Left ventricle myocardium inferior (tissue), 1 donor: Measurements from ENCODE around the gene CUTC. TPM values are rescaled to one million over a fixed set of nuclear protein-coding genes. Genes with fewer than 3 reads are reported as not detected.

Experiments
- DNase-seq: peaks from one replicate; pipeline ENCODE4 v3.0.0-alpha.2; 2020
- H3K27ac ChIP-seq: fragments of 200-600 bp; replicated peaks from 2 replicates; pipeline ENCODE4 v1.8.0; 2021
- H3K27me3 ChIP-seq: fragments of 200-600 bp; 2 replicates; pipeline ENCODE4 v1.8.0; 2021; ENCODE audit warnings: low read depth
- H3K36me3 ChIP-seq: fragments of 200-600 bp; 2 replicates; pipeline ENCODE4 v1.8.0; 2021
- H3K4me1 ChIP-seq: fragments of 200-600 bp; 2 replicates; pipeline ENCODE4 v1.8.0; 2021
- H3K4me3 ChIP-seq: fragments of 200-600 bp; 2 replicates; pipeline ENCODE4 v1.8.0; 2021; ENCODE audit warnings: mild to moderate bottlenecking, moderate library complexity
- H3K9me3 ChIP-seq: fragments of 200-600 bp; replicated peaks from 2 replicates; pipeline ENCODE4 v1.8.0; 2021
- intact Hi-C: fragments of 100-400 bp; cut with micrococcal nuclease; formaldehyde crosslinking; loops from one replicate; pipeline ENCODE4 v1.11.0; 2022
- total RNA-seq: library from RNA; stranded (reverse); fragmentation: NEBNext Ultra II Directional; extraction: Animal tissue kit (Norgen Biotek cat#: 25700); gene quantifications from one replicate; pipeline ENCODE4 v1.2.1, GENCODE V29; 2021
- TF ChIP-seq, protein P1 (sequence below): fragments of 200-600 bp; IDR thresholded peaks from 2 replicates; pipeline ENCODE4 v1.8.0; 2021; ENCODE audit warnings: antibody characterized with exemption, mild to moderate bottlenecking, borderline replicate concordance
- donor health status: DM: no; HTN: yes; CAD: no; lungs with severe emphysema.

Gene CUTC
- total RNA-seq, 1 donor from 2014 or later = 41.0 TPM

- no peak for DNase-seq
- H3K36me3 ChIP-seq = no peaks in the 10 kb centered on the region
- TF ChIP-seq, protein P1, sequence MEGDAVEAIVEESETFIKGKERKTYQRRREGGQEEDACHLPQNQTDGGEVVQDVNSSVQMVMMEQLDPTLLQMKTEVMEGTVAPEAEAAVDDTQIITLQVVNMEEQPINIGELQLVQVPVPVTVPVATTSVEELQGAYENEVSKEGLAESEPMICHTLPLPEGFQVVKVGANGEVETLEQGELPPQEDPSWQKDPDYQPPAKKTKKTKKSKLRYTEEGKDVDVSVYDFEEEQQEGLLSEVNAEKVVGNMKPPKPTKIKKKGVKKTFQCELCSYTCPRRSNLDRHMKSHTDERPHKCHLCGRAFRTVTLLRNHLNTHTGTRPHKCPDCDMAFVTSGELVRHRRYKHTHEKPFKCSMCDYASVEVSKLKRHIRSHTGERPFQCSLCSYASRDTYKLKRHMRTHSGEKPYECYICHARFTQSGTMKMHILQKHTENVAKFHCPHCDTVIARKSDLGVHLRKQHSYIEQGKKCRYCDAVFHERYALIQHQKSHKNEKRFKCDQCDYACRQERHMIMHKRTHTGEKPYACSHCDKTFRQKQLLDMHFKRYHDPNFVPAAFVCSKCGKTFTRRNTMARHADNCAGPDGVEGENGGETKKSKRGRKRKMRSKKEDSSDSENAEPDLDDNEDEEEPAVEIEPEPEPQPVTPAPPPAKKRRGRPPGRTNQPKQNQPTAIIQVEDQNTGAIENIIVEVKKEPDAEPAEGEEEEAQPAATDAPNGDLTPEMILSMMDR = no peak
- H3K4me1 ChIP-seq = no peaks in the 10 kb centered on the region
- H3K27ac ChIP-seq = no peak overlapping the region
- no peaks in the 10 kb centered on the region for H3K9me3 ChIP-seq
- intact Hi-C loops = no loop called here
- no peak overlapping the region for H3K4me3 ChIP-seq
- H3K27me3 ChIP-seq = no peaks in the 10 kb centered on the region
Observed at GRCh38 chr10:99777918-99778714, 46.1 kb downstream of the CUTC start.

DNA sequence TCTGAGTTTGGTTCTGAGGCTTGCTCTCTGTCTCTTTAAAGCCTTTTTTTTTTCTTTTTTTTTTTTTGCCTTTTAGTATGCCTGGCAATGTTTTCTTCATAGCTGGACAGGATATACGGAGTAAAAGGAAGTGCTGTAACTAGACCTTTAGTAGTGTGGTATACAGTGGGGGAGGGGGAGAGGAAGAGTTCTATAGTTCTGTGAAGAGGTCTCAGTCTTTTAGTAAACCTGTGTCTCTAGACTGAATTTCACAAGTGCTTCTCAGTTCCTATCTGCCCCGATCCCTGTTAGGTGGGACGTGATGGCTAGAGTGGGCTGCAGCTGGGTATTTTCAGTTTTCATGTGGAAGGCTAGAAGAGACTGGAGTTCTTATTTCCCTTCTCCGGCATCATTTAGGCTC is 47.3 kb downstream of the CUTC start:
- TF ChIP-seq, protein P1 = no peak
- no peak for DNase-seq
- intact Hi-C loops = no loop called here
- Histone ChIP-seq H3K4me3 (no peak overlapping the region), H3K36me3 (no peaks in the 10 kb centered on the region), H3K27ac (no peak overlapping the region), H3K4me1 (no peaks in the 10 kb centered on the region), H3K27me3 (no peaks in the 10 kb centered on the region), H3K9me3 (no peaks in the 10 kb centered on the region)

DNA sequence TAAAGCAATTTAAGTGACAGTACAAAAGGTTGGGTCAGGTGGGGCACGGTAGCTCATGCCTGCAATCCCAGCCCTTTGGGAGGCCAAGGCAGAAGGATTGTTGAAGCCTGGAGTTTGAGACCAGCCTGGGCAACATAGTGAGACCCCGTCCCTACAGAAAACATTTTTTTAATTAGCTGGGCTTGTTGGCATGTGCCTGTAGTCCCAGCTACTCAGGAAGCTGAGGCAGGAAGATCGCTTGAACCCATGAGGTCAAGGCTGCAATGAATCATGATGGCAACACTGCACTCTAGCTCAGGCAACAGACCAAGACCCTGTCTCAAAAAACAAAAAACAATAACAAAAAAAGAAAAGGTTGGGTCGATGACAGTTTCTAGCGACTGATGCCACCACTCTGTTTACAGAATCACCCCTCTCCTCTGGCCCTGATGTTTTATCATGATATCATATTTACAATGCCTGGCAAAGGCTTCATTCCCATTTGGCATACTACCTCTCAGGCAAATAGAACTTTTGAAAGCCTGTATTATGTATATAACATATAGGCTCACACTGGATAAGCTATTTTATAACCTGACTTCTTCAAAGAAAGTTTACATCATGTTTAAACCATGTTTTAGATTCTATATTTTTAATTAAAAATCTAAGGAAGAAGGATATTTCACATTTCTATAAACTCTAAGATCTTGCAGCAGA is 49.8 kb downstream of the CUTC start:
- TF ChIP-seq, protein P1 = no peak
- Histone ChIP-seq H3K27ac (no peak overlapping the region), H3K4me3 (no peak overlapping the region), H3K27me3 (no peaks in the 10 kb centered on the region), H3K4me1 (no peaks in the 10 kb centered on the region), H3K9me3 (no peaks in the 10 kb centered on the region), H3K36me3 (no peaks in the 10 kb centered on the region)
- intact Hi-C loops = no loop called here
- DNase-seq = no peak

DNA sequence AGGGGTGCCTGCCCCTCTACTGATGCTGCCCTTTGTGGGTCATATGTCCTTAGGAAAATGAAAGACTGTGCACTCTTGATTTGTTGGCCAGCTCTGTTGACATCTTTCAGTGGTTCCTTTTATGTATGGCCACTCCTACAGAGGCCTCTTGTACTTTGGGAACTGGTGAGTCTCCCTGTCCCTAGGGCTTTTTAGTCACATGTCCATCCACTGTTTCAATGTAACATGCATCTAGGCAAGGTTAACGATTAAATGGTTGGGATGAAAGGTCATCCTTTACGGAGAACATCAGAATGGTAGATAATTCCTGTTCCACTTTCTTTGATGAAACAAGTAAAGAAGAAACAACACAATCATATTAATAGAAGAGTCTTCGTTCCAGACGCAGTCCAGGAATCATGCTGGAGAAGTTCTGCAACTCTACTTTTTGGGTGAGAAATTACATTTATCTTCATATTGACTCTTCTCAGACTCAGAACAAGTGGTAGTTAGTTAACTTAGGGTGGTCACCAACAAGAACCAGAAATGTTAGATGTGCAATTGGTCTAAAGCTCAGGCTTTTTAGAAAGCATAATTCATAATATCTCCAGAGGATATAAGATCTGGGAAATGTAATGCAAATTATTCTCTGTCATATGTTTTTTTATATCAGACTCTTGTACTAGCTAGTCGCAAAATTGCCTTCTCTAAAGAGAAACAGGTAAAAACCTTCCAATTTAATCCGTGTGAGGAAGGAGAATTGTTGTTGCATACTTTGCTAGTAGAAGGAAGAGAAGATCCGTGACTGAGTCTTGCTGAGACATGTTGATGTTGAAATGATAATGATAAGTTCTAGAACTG is 50.6 kb downstream of the CUTC start, which contains the start of gene ABCC2:
Gene ABCC2, plus strand, starts transcription at position 194 of the 840 bp plus-strand sequence. Its CDS starts 205 bp downstream, at position 399.
- intact Hi-C loops = no loop called here
- Histone ChIP-seq H3K27ac (no peak within 1 kb of the TSS), H3K27me3 (no peaks in the 10 kb centered on the region), H3K4me1 (no peaks in the 10 kb centered on the region), H3K36me3 (no peaks in the 10 kb centered on the region), H3K4me3 (no peak within 1 kb of the TSS), H3K9me3 (no peaks in the 10 kb centered on the region)
- TF ChIP-seq, protein P1 = no peak
- no peak for DNase-seq

DNA sequence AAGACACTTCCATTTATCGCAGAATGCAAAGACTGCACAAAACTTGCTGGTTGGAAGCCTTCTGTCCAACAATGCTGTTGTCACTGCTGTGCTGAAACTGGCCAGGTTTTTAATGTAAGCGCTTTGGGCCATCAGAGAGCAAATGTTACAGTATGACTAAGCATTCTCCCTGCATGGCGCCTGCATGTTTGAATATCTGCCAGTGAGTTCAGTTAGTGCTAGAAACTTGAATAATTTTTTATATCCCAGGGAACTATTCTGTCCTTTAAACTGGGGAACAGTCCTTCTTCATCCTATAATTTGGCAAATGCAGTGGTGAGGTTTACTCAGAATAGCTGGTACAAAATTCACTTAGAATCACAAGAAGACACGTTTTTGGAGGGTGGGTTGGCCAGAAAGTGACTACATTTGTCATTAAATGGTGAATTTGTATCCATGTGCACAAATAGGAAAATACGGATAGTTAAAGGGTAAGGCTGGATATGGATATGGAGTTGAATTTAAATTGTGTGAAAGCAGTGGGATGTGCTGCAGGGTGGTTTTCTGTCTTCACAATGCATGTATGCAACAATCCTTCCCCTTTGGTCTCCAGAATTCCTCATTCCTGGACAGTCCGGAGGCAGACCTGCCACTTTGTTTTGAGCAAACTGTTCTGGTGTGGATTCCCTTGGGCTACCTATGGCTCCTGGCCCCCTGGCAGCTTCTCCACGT is 52.1 kb downstream of the CUTC start:
- Histone ChIP-seq H3K27me3 (no peaks in the 10 kb centered on the region), H3K36me3 (no peaks in the 10 kb centered on the region), H3K9me3 (no peaks in the 10 kb centered on the region), H3K4me3 (no peak overlapping the region), H3K27ac (no peak overlapping the region), H3K4me1 (no peaks in the 10 kb centered on the region)
- DNase-seq = no peak
- TF ChIP-seq, protein P1 = no peak
- intact Hi-C loops = no loop called here
